Measurements from ENCODE around the gene REEP6.
A peak's percentile ranks its signal among the peaks of the same experiment; 100 is the strongest.
"Not testable (repeated sequence)": the region's sequence is repeated elsewhere in the genome, so short reads cannot be mapped to it uniquely, and the experiment has no call there.

The REEP6 gene

GRCh38 chr19:1538978-1539377 is 48.0 kb downstream of the REEP6 start:
- Histone ChIP-seq H2AK5ac (ENCODE audit: low read depth, low read length) (no peak overlapping the region), H3K27ac (replicated peaks; ENCODE audit: low read length) (no peak overlapping the region), H2BK5ac (ENCODE audit: low read length) (no peak overlapping the region), H3K4me3 (ENCODE audit: low read length in 2 of 2) (no peak overlapping the region), H3K9ac (ENCODE audit: low read depth, low read length, poor library complexity) (no peak overlapping the region), H2BK15ac (ENCODE audit: low read length) (no peak overlapping the region), H3K18ac (ENCODE audit: low read length) (peak overlapping the region; percentile 80), H4K91ac (ENCODE audit: low read depth, low read length, poor library complexity) (no peak overlapping the region), H2AFZ (ENCODE audit: low read length) (no peak overlapping the region), H3K27me3 (ENCODE audit: control insufficient read depth in 3 of 3, insufficient read depth in 3 of 3, low read depth in 1 of 3, low read length in 3 of 3) (no peaks in the 10 kb centered on the region), H4K8ac (ENCODE audit: low read depth, low read length) (no peak overlapping the region), H3K9me3 (replicated peaks in 1 of 2; ENCODE audit: control insufficient read depth in 2 of 2, insufficient read depth in 1 of 2, low read depth in 1 of 2, low read length in 2 of 2) (no peaks in the 10 kb centered on the region), H3K36me3 (replicated peaks in 1 of 2; ENCODE audit: control insufficient read depth in 2 of 2, insufficient read depth in 2 of 2, low read length in 2 of 2) (no peaks in the 10 kb centered on the region), H2BK12ac (ENCODE audit: low read length) (no peak overlapping the region), H3K14ac (ENCODE audit: low read length) (peak overlapping the region; percentile 71), H3K23ac (ENCODE audit: low read depth, low read length, poor library complexity) (peak overlapping the region; percentile 80), H3K4me2 (ENCODE audit: insufficient read depth, low read length, poor library complexity, severe bottlenecking) (no peak overlapping the region), H3K4ac (ENCODE audit: low read length) (peak overlapping the region; percentile 76), H3K79me1 (ENCODE audit: low read depth, low read length) (no peaks in the 10 kb centered on the region), H3K4me1 (ENCODE audit: control insufficient read depth in 2 of 2, insufficient read depth in 1 of 2, low read depth in 1 of 2, low read length in 2 of 2) (no peaks in the 10 kb centered on the region), H2BK120ac (ENCODE audit: low read depth, low read length) (no peak overlapping the region)
- no peak for DNase-seq (ENCODE audit: low spot score)
- no CpG with 5 or more reads among the region's 15 CpGs for WGBS, 2 donors (ENCODE audit: extremely low coverage in 2 of 2, insufficient read length in 2 of 2, insufficient replicate concordance in 1 of 2)

GRCh38 chr19:1539749-1540148 is 48.8 kb downstream of the REEP6 start:
- not testable (repeated sequence) for H2BK15ac ChIP-seq (ENCODE audit: low read length); H2AK5ac ChIP-seq (ENCODE audit: low read depth, low read length); H3K18ac ChIP-seq (ENCODE audit: low read length); H3K4me2 ChIP-seq (ENCODE audit: insufficient read depth, low read length, poor library complexity, severe bottlenecking); H2BK120ac ChIP-seq (ENCODE audit: low read depth, low read length); H3K4me3 ChIP-seq (ENCODE audit: low read length in 2 of 2); H3K27ac ChIP-seq (replicated peaks; ENCODE audit: low read length); H3K9ac ChIP-seq (ENCODE audit: low read depth, low read length, poor library complexity); H3K36me3 ChIP-seq (replicated peaks in 1 of 2; ENCODE audit: control insufficient read depth in 2 of 2, insufficient read depth in 2 of 2, low read length in 2 of 2); H3K14ac ChIP-seq (ENCODE audit: low read length); H3K79me1 ChIP-seq (ENCODE audit: low read depth, low read length); DNase-seq (ENCODE audit: low spot score); H2BK5ac ChIP-seq (ENCODE audit: low read length); H2BK12ac ChIP-seq (ENCODE audit: low read length); H4K8ac ChIP-seq (ENCODE audit: low read depth, low read length); H3K9me3 ChIP-seq (replicated peaks in 1 of 2; ENCODE audit: control insufficient read depth in 2 of 2, insufficient read depth in 1 of 2, low read depth in 1 of 2, low read length in 2 of 2); H3K4me1 ChIP-seq (ENCODE audit: control insufficient read depth in 2 of 2, insufficient read depth in 1 of 2, low read depth in 1 of 2, low read length in 2 of 2); H4K91ac ChIP-seq (ENCODE audit: low read depth, low read length, poor library complexity); H3K23ac ChIP-seq (ENCODE audit: low read depth, low read length, poor library complexity); H3K27me3 ChIP-seq (ENCODE audit: control insufficient read depth in 3 of 3, insufficient read depth in 3 of 3, low read depth in 1 of 3, low read length in 3 of 3); H3K4ac ChIP-seq (ENCODE audit: low read length); H2AFZ ChIP-seq (ENCODE audit: low read length)
- no CpG with 5 or more reads among the region's 11 CpGs for WGBS, 2 donors (ENCODE audit: extremely low coverage in 2 of 2, insufficient read length in 2 of 2, insufficient replicate concordance in 1 of 2)

- WGBS, 2 donors (ENCODE audit: extremely low coverage in 2 of 2, insufficient read length in 2 of 2, insufficient replicate concordance in 1 of 2) = no CpG with 5 or more reads among the region's 17 CpGs
- Histone ChIP-seq H3K4me1 (ENCODE audit: control insufficient read depth in 2 of 2, insufficient read depth in 1 of 2, low read depth in 1 of 2, low read length in 2 of 2) (no peaks in the 10 kb centered on the region), H3K4me3 (ENCODE audit: low read length in 2 of 2) (no peak overlapping the region), H3K4ac (ENCODE audit: low read length) (no peak overlapping the region), H3K9me3 (replicated peaks in 1 of 2; ENCODE audit: control insufficient read depth in 2 of 2, insufficient read depth in 1 of 2, low read depth in 1 of 2, low read length in 2 of 2) (no peaks in the 10 kb centered on the region), H4K8ac (ENCODE audit: low read depth, low read length) (no peak overlapping the region), H3K79me1 (ENCODE audit: low read depth, low read length) (no peaks in the 10 kb centered on the region), H2AK5ac (ENCODE audit: low read depth, low read length) (no peak overlapping the region), H2BK120ac (ENCODE audit: low read depth, low read length) (no peak overlapping the region), H4K91ac (ENCODE audit: low read depth, low read length, poor library complexity) (no peak overlapping the region), H3K18ac (ENCODE audit: low read length) (no peak overlapping the region), H3K14ac (ENCODE audit: low read length) (no peak overlapping the region), H2BK12ac (ENCODE audit: low read length) (no peak overlapping the region), H3K27me3 (ENCODE audit: control insufficient read depth in 3 of 3, insufficient read depth in 3 of 3, low read depth in 1 of 3, low read length in 3 of 3) (no peaks in the 10 kb centered on the region), H2AFZ (ENCODE audit: low read length) (peak overlapping the region; percentile 69), H3K27ac (replicated peaks; ENCODE audit: low read length) (no peak overlapping the region), H2BK15ac (ENCODE audit: low read length) (no peak overlapping the region), H3K36me3 (replicated peaks in 1 of 2; ENCODE audit: control insufficient read depth in 2 of 2, insufficient read depth in 2 of 2, low read length in 2 of 2) (no peaks in the 10 kb centered on the region), H3K9ac (ENCODE audit: low read depth, low read length, poor library complexity) (no peak overlapping the region), H3K4me2 (ENCODE audit: insufficient read depth, low read length, poor library complexity, severe bottlenecking) (no peak overlapping the region), H3K23ac (ENCODE audit: low read depth, low read length, poor library complexity) (no peak overlapping the region), H2BK5ac (ENCODE audit: low read length) (no peak overlapping the region)
- DNase-seq (ENCODE audit: low spot score) = no peak
Observed at GRCh38 chr19:1540365-1540925, 49.5 kb downstream of the REEP6 start.

All from neuronal stem cell (in vitro differentiated cells).